Colonic mucosa (tissue), 4 donors: ENCODE measurements around the gene TRAPPC6A. TPM values are rescaled to one million over a fixed set of nuclear protein-coding genes. Genes with fewer than 3 reads are reported as not detected.

Source experiments
- DNase-seq: peaks from one replicate; pipeline ENCODE4 v3.0.0-alpha.2; 2020
- H3K27ac ChIP-seq: fragments of 200-600 bp; one replicate; pipeline ENCODE4 v1.8.0; 2021
- H3K27me3 ChIP-seq: fragments of 200-600 bp; one replicate; pipeline ENCODE4 v1.8.0; 2021
- H3K36me3 ChIP-seq: fragments of 200-600 bp; one replicate; pipeline ENCODE4 v1.8.0; 2021
- H3K4me1 ChIP-seq: fragments of 200-600 bp; one replicate; pipeline ENCODE4 v1.8.0; 2021; ENCODE audit warnings: mild to moderate bottlenecking
- H3K4me3 ChIP-seq: fragments of 200-600 bp; one replicate; pipeline ENCODE4 v1.8.0; 2021
- H3K9ac ChIP-seq, 2 donors: one replicate each; pipeline ENCODE4 v1.7.0; 2013; ENCODE audit warnings: control low read depth in 2 of 2, low read depth in 2 of 2, low read length in 2 of 2
- H3K9me3 ChIP-seq: fragments of 200-600 bp; one replicate; pipeline ENCODE4 v1.8.0; 2021
- CTCF ChIP-seq: fragments of 200-600 bp; IDR thresholded peaks from one replicate; pipeline ENCODE4 v1.8.0; 2022; ENCODE audit warnings: antibody characterized with exemption, mild to moderate bottlenecking
- intact Hi-C: fragments of 100-400 bp; cut with DNase I; formaldehyde crosslinking; loops from one replicate; pipeline ENCODE4 v1.14.1; 2022
- total RNA-seq, 2 donors: library from RNA; stranded (reverse); fragmentation: NEBNext Ultra II Directional in 1 of 2; extraction: Animal tissue kit (Norgen Biotek cat#: 25700) in 1 of 2; gene quantifications; one replicate each; pipeline ENCODE4 v1.2.1, GENCODE V29; 2021
- donor health status: healthy.
- donor health status: DM: no; HTN: no; CAD: no.
- donor health status: DM: no; HTN: no; CAD: no.

The TRAPPC6A gene
- total RNA-seq, 2 donors from 2014 or later: 17.2 to 35.2 TPM

DNA sequence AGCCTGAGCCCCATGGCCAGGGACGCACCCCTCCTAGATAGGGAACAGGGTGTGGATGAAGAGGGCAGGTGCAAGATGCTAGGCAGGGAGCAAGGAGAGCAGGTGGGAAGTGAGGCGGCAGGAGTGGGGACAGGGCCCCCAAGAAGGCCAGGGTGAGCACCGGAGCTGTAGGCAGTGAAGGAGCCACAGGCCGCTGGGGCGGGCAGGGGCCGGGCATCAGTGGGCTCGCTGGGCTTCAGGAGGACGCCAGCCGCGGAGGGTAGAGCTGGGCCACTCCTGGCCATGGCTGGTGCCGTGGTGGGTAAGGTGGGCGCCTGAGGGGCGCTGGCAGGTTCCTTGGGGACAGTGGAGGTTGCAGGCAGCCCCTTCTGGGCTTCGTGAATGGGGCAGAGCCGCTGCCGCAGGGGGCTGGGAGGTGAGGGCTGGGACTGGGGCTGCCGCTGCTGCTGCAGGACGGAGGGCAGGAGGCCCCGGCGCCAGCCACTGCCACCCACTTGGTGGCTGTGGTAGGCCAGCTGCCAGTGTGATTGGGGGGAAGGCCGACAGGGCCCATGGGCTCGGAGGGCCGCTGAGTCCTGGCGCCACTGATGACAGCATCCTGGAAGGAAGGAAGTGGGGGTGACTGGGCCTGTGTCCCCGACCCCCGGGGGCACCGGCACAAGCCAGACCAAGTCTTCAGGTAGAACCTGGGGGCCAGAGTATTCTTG lies 19.4 kb downstream of the TRAPPC6A start:
- no peak overlapping the region for H3K4me3 ChIP-seq
- intact Hi-C loops: no loop called here
- DNase-seq: no peak
- H3K27me3 ChIP-seq: peaks cover 12% of the 10 kb centered on the region
- no peaks in the 10 kb centered on the region for H3K9me3 ChIP-seq
- H3K9ac ChIP-seq: no peak overlapping the region
- no peaks in the 10 kb centered on the region for H3K36me3 ChIP-seq
- peaks cover 2% of the 10 kb centered on the region for H3K4me1 ChIP-seq
- no peak for TF ChIP-seq CTCF
- H3K27ac ChIP-seq: no peak overlapping the region

GRCh38 chr19:45156751-45157150 lies 21.3 kb downstream of the TRAPPC6A start:
- Histone ChIP-seq H3K4me1 (peaks cover 21% of the 10 kb centered on the region), H3K27ac (no peak overlapping the region), H3K27me3 (peaks cover 31% of the 10 kb centered on the region), H3K9me3 (no peaks in the 10 kb centered on the region), H3K4me3 (no peak overlapping the region), H3K9ac (peak overlapping the region in 1 of 2 donors; percentile 38), H3K36me3 (no peaks in the 10 kb centered on the region)
- TF ChIP-seq CTCF: no peak
- intact Hi-C loops: no loop called here
- peak; percentile 36 for DNase-seq

DNA sequence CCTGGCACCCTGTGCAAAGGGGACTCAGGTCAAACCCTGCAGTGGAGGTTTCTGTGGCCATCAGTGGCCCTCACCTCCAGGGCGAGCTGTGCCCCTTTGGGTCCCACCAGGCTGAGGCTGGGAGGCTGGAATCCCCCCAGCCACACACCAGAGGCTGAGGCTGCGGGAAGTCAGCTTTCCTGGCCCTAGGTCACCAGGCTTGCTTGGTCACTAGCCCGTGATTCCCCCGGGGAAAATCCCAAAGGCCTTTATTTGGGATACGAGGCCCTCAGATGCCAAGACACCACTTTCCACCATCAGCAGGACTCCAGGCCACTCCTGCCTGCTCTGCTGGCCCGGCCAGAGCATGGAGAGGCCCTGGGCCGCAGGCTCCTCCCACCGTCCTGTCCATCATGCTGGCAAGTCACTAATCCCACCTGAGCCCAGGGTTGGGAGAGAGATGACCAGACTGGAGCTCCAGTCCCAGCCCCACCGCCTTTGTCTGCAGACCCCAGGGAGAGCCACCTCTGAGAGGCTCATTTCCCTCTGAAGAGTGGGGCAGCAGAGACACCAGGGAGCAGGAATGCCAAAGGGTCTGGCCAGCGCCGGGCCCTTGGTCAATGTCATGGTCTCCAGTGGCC lies 21.9 kb downstream of the TRAPPC6A start:
- DNase-seq: no peak
- Histone ChIP-seq H3K36me3 (no peaks in the 10 kb centered on the region), H3K9me3 (no peaks in the 10 kb centered on the region), H3K9ac (no peak overlapping the region), H3K4me1 (peaks cover 22% of the 10 kb centered on the region), H3K27ac (no peak overlapping the region), H3K4me3 (no peak overlapping the region), H3K27me3 (peaks cover 31% of the 10 kb centered on the region)
- TF ChIP-seq CTCF: no peak
- intact Hi-C loops: no loop called here

DNA sequence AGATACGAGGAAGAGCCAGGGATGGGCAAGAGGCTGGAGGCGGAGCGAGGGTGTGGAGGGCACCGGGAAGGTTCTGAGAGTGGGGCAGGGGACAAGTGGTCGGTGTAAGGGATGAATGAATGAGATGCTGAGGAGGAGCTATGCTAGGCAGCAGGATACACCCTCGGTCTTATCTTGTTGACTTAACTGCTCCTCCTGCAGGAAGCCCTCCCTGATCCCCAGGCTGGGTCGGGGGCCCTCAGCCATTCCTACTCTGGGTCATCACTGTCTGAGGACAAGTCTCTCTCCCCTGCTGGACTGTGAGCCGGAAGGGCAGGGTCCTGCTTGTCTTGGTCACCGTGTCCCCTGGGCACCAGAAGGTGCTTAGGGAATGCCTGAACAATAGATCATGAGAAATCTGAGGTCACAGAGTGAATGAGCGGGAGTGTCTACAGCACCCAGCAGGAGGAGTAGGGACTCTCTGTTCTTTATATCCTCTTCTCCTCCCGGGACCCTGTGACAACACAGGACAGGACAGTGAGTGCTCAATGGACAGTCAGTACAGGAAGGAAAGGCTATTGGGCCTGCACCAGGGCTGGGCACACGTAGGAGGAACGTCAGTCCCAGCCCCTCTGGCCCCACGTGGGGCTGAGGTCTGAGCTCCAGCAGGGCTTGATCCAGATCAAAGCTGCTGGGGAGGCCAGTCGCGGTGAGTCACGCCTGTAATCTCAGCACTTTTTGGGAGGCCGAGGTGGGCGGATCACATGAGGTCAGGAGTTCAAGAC lies 23.8 kb downstream of the TRAPPC6A start:
- Histone ChIP-seq H3K27ac (no peak overlapping the region), H3K36me3 (no peaks in the 10 kb centered on the region), H3K4me1 (peaks cover 22% of the 10 kb centered on the region), H3K27me3 (peaks cover 34% of the 10 kb centered on the region), H3K9me3 (no peaks in the 10 kb centered on the region), H3K4me3 (no peak overlapping the region), H3K9ac (no peak overlapping the region)
- DNase-seq: no peak
- intact Hi-C loops: no loop called here
- TF ChIP-seq CTCF: no peak

DNA sequence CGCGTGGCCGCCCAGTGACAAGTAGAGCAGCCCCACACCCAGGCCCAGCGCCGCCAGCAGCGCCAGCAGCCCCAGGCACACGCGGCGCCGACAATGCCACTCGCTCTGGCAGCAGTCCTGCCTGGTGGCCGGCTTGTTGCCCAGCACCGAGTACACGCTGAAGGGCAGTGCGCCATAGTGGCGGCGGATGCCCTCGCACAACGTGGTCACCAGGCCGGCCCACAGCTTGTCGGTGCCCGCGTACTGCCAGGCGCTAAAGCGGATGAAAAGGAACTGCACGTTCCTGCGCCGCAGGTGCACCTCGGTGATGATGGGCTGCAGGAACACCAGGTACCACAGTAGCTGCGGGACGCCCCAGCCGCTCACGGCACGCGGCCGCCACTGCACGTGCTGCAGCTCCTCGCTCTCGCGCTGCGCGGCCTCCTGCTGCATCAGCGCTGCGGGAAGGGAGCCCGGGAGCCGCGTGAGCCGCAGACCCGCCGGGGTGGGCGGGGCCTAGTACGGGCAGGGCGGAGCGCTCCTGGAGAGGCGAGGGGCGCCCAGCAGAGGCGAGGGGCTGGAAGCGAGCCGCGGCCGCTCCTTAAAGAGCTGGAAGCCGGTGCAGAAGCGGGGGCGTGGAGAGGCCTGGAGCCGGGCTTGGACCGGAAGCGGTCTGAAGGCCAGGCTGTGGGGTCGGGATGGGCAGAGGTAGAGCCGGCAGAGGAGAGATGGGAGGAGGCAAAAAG lies 24.5 kb downstream of the TRAPPC6A start:
- H3K27ac ChIP-seq: no peak overlapping the region
- intact Hi-C loops: no loop called here
- peaks cover 34% of the 10 kb centered on the region for H3K27me3 ChIP-seq
- TF ChIP-seq CTCF: no peak
- DNase-seq: peak; percentile 35
- no peaks in the 10 kb centered on the region for H3K9me3 ChIP-seq
- H3K9ac ChIP-seq: peak overlapping the region in 1 of 2 donors; percentile 12
- H3K4me3 ChIP-seq: peak overlapping the region; percentile 25
- peaks cover 22% of the 10 kb centered on the region for H3K4me1 ChIP-seq
- no peaks in the 10 kb centered on the region for H3K36me3 ChIP-seq
